Ishikawa (cell line): Measurements from ENCODE around the gene ZNF365.
A peak's percentile ranks its signal among the peaks of the same experiment; 100 is the strongest.

ENCODE experiments used
- CEBPB ChIP-seq: IDR thresholded peaks from 2 replicates; pipeline ENCODE4 v1.6.1; 2012
- CREB1 ChIP-seq: IDR thresholded peaks from 2 replicates; pipeline ENCODE4 v1.6.1; 2012; ENCODE audit warnings: low read depth
- EGR1 ChIP-seq: IDR thresholded peaks from 2 replicates; pipeline ENCODE4 v1.6.1; 2012
- EP300 ChIP-seq: IDR thresholded peaks from 2 replicates; pipeline ENCODE4 v1.6.1; 2012; ENCODE audit warnings: borderline replicate concordance
- FOXM1 ChIP-seq: IDR thresholded peaks from 2 replicates; pipeline ENCODE4 v1.6.1; 2012; ENCODE audit warnings: low read depth, borderline replicate concordance
- MAX ChIP-seq: IDR thresholded peaks from 2 replicates; pipeline ENCODE4 v1.6.1; 2012
- NFIC ChIP-seq: IDR thresholded peaks from 2 replicates; pipeline ENCODE4 v1.6.1; 2012
- TAF1 ChIP-seq: IDR thresholded peaks from 2 replicates; pipeline ENCODE4 v1.6.1; 2012; ENCODE audit warnings: low read depth, mild to moderate bottlenecking
- TCF12 ChIP-seq: IDR thresholded peaks from 2 replicates; pipeline ENCODE4 v1.6.1; 2012; ENCODE audit warnings: low read depth
- TEAD4 ChIP-seq: IDR thresholded peaks from 2 replicates; pipeline ENCODE4 v1.6.1; 2012
- YY1 ChIP-seq: IDR thresholded peaks from 2 replicates; pipeline ENCODE4 v1.6.1; 2012; ENCODE audit warnings: low read depth
- ZBTB7A ChIP-seq: IDR thresholded peaks from 2 replicates; pipeline ENCODE4 v1.6.1; 2012; ENCODE audit warnings: low read depth
- TF ChIP-seq, protein P1 (sequence below): IDR thresholded peaks from 2 replicates; pipeline ENCODE4 v1.6.1; 2012
- TF ChIP-seq, protein P2 (sequence below): IDR thresholded peaks from 2 replicates; pipeline ENCODE4 v1.6.1; 2012; ENCODE audit warnings: low read depth, mild to moderate bottlenecking

The ZNF365 gene, protein sequence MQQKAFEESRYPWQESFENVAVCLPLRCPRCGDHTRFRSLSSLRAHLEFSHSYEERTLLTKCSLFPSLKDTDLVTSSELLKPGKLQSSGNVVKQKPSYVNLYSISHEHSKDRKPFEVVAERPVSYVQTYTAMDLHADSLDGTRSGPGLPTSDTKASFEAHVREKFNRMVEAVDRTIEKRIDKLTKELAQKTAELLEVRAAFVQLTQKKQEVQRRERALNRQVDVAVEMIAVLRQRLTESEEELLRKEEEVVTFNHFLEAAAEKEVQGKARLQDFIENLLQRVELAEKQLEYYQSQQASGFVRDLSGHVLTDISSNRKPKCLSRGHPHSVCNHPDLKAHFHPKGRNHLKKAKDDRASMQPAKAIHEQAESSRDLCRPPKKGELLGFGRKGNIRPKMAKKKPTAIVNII

GRCh38 chr10:62373995-62374861 is at the start of gene ZNF365:
ZNF365 (plus strand) TSS chr10:62374369; CDS start chr10:62376194, 1,825 bp downstream.
- TF ChIP-seq CREB1 (no peak), MAX (0 out of 2 replicates have a peak, but pooled peaks have one; percentile 19)

- TF ChIP-seq YY1 (no peak), EP300 (no peak), TAF1 (no peak), MAX (no peak), FOXM1 (no peak), CEBPB (no peak), CREB1 (no peak), TCF12 (no peak), EGR1 (no peak)
- TF ChIP-seq, protein P1, sequence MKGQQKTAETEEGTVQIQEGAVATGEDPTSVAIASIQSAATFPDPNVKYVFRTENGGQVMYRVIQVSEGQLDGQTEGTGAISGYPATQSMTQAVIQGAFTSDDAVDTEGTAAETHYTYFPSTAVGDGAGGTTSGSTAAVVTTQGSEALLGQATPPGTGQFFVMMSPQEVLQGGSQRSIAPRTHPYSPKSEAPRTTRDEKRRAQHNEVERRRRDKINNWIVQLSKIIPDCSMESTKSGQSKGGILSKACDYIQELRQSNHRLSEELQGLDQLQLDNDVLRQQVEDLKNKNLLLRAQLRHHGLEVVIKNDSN, result no peak
Observed at GRCh38 chr10:62326176-62326575, 48.0 kb upstream of the ZNF365 start.

DNA sequence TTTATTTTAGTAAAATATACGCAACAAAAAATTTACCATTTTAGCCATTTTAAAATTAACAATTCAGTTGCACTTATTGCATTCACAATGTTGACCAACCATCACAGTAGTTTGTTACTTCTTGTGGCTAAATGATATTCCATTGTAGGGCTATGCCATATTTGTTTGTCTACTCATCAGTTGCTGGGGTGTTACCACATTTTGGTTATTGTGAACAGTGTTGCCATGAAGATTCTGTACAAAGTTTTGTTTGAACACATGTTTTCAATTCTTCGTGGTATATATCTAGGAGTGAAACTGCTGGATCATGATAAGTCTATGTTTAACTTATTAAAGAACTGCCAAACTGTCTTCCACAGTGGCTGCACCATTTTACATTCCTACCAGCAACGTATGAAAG is 46.3 kb upstream of the ZNF365 start:
- TF ChIP-seq YY1 (no peak), ZBTB7A (no peak), FOXM1 (no peak), CREB1 (no peak)
- TF ChIP-seq, protein P1, result no peak

DNA sequence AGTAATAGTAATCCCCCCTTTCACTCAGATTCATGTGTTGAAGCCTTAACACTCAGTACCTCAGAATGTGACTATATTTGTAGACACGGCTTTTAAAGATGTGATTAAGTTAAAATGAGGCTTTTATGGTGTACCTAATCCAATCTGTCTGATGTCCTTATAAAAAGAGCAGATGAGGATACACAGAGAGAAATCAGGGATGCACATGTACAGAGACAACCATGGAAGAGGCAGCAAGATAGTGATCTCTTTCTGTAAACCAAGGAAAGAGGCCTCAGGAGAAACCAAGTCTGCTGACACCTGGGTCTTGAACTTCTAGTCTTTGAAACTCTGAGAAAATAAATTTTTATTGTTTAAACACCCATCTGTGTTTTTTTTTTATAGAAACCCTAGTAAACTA is 44.0 kb upstream of the ZNF365 start:
- TF ChIP-seq, protein P1, result no peak
- TF ChIP-seq YY1, result no peak
- TF ChIP-seq TAF1, result no peak
- TF ChIP-seq, protein P2, sequence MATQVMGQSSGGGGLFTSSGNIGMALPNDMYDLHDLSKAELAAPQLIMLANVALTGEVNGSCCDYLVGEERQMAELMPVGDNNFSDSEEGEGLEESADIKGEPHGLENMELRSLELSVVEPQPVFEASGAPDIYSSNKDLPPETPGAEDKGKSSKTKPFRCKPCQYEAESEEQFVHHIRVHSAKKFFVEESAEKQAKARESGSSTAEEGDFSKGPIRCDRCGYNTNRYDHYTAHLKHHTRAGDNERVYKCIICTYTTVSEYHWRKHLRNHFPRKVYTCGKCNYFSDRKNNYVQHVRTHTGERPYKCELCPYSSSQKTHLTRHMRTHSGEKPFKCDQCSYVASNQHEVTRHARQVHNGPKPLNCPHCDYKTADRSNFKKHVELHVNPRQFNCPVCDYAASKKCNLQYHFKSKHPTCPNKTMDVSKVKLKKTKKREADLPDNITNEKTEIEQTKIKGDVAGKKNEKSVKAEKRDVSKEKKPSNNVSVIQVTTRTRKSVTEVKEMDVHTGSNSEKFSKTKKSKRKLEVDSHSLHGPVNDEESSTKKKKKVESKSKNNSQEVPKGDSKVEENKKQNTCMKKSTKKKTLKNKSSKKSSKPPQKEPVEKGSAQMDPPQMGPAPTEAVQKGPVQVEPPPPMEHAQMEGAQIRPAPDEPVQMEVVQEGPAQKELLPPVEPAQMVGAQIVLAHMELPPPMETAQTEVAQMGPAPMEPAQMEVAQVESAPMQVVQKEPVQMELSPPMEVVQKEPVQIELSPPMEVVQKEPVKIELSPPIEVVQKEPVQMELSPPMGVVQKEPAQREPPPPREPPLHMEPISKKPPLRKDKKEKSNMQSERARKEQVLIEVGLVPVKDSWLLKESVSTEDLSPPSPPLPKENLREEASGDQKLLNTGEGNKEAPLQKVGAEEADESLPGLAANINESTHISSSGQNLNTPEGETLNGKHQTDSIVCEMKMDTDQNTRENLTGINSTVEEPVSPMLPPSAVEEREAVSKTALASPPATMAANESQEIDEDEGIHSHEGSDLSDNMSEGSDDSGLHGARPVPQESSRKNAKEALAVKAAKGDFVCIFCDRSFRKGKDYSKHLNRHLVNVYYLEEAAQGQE, result no peak
- no peak for TF ChIP-seq FOXM1
- no peak for TF ChIP-seq ZBTB7A
- TF ChIP-seq CREB1, result no peak
- no peak for TF ChIP-seq EP300
- no peak for TF ChIP-seq EGR1
- TF ChIP-seq TCF12, result no peak
- no peak for TF ChIP-seq TEAD4
- no peak for TF ChIP-seq NFIC

- no peak for TF ChIP-seq EP300
- no peak for TF ChIP-seq CREB1
- TF ChIP-seq CEBPB, result no peak
- no peak for TF ChIP-seq YY1
- no peak for TF ChIP-seq TAF1
- TF ChIP-seq TCF12, result no peak
Observed at GRCh38 chr10:62332406-62332805, 41.8 kb upstream of the ZNF365 start.

DNA sequence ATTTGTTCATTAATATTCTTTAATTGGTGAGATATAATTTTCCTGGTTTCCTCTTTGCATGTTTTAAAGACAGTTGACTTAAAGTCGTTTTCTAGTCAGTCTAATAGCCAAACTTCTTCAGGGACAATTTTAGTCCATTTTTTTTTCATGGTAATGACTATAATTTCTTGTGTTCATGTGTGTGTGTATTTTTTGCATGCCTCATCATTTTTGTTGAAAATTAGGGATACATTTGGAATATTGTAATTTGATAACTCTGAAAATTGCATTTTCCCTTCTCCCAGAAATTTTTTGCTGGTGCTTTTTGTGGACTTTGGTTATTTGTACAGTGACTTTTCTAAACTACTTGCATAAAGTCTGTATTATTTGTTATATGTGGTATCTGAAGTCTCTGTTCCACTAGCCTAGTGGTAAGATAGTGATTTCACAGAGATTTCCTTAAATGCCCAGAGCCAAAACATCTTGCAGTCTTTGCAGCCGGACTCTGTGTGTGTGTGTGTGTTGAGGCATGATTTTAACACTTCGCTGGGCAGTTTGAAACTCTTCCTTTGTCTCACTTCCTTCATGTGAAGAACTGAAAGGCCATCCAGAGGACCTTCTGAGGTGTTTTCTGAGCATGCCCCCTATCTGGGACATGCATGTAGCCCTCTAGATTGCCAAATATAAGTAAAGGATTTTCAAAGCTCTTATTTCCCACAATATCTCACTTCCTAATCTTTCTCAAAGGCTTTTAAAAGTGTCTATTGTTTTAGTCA is 40.9 kb upstream of the ZNF365 start:
- no peak for TF ChIP-seq NFIC
